CD4-positive, alpha-beta T cell treated with Interleukin-17A for 4 hours (primary cell): ENCODE measurements around the gene CNOT3.
"Not testable (repeated sequence)": the region's sequence is repeated elsewhere in the genome, so short reads cannot be mapped to it uniquely, and the experiment has no call there.

Experiments used
- DNase-seq: peaks from one replicate; pipeline ENCODE4 v3.0.0-alpha.2; 2020; ENCODE audit warnings: mixed read lengths

The CNOT3 gene

DNA sequence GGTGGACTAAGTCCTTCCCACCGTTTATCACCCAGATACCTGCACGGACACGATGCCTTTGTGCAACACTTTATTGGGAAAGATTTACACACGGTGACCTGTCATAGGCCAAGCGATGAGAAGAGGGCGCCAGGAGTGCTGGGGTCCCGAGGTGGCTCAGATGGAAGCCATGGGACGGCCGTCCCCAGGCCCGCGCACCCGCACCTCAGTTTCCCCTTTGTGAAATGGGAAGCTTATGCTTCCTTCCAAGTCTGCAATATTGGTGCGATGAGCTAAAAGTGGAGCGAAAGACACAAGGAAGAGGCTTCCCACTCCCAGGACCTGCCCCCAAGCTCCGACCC, 35.8 kb downstream of the CNOT3 start:
- DNase-seq = no peak

- DNase-seq = no peak
These were observed 36.6 kb downstream of the CNOT3 start for GRCh38 chr19:54173951-54174834.

- peak; percentile 51 for DNase-seq
These were observed 41.2 kb downstream of the CNOT3 start for GRCh38 chr19:54178581-54179261.

GRCh38 chr19:54179262-54179852, 41.8 kb downstream of the CNOT3 start:
- DNase-seq = no peak

DNA sequence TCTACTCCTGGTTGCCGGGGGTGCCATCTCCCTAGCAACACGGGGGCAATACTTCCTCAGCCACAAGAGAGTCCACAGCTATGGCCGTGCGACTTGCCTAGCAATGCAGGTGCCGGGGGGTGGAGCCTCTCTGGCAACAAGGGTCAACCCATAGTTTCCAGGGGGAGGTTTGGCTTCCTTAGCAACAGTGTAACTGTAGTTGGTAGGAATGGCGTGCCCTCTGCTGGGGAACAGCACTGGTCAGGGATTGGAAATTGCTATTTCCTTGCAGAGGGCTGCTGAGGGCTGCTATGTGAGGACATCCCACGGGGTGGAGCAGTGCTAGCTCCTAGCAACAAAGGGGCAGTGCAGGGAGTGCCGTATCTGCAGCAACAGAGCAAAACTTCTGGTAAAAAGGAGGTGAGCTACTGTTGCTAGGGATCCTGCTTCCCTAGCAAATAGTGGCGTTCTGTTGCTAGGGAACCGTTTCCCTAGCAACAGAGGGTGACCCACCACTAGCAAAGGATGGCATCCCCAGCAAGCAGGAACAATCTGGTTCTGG, 42.4 kb downstream of the CNOT3 start:
- no peak for DNase-seq

DNA sequence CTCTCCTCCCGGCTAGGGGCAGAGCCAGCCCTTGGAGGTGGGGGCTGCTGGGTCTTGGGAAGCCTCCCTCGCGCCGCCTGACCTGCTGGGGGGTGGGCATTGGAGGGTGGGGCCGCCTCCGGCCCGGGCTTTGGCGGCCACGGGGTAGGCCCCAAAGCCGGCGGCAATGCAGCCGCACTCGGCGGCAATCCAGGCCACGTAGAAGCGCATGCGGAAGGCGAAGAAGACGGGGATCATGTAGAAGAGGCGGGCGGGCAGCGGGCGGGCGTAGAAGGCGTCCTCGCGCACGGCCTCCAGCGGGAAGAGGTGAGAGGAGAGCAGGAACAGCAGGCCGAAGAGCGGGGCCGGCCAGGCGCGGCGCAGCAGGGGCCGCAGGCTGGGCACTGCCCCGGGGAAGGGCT, 43.1 kb downstream of the CNOT3 start:
- no peak for DNase-seq

GRCh38 chr19:54181894-54182293, 44.3 kb downstream of the CNOT3 start:
- not testable (repeated sequence) for DNase-seq

- no peak for DNase-seq
These were observed 45.9 kb downstream of the CNOT3 start for GRCh38 chr19:54183431-54183830.

GRCh38 chr19:54186351-54186750, 48.8 kb downstream of the CNOT3 start:
- no peak for DNase-seq

- no peak for DNase-seq
These were observed 49.4 kb downstream of the CNOT3 start for GRCh38 chr19:54186934-54187381.

- DNase-seq = peak; percentile 61
These were observed 50.8 kb downstream of the CNOT3 start for GRCh38 chr19:54188215-54188871.

DNA sequence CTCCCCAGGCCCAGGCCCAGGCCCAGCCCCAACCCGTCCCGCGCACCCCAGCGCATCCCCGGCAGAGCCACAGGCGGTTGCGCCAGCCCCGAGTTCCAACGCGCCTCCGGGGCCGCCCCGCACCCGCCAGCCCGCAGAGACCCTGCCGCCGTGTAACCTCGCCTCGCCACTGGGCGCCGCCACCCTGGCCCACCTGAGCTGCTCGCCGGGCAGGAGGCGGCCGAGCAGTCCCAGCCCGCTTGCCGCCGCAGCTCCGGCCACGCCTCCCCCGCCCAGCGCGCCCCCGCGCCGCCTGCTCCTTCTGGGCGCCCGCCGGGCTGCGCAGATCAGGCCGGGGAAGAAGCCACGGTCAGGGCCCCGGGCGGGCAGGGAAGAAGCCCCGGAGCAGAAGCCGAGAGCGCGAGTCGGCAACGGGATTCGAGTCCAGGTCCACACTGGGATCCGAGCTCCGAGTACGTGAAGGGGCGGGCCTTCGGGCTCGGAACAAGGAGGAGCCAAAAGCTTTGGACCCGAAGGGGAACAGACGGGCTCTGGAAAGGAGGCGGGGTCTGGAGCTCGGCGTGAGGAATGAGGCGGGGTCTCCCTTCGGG, 51.7 kb downstream of the CNOT3 start, which contains the start of gene MBOAT7:
Gene MBOAT7, minus strand, starts transcription at position 436 of the 590 bp plus-strand sequence. CDS start 1,072 bp downstream, outside the sequence.
- no peak for DNase-seq

GRCh38 chr19:54189735-54190502, 52.4 kb downstream of the CNOT3 start:
- DNase-seq = peak; percentile 100

DNA sequence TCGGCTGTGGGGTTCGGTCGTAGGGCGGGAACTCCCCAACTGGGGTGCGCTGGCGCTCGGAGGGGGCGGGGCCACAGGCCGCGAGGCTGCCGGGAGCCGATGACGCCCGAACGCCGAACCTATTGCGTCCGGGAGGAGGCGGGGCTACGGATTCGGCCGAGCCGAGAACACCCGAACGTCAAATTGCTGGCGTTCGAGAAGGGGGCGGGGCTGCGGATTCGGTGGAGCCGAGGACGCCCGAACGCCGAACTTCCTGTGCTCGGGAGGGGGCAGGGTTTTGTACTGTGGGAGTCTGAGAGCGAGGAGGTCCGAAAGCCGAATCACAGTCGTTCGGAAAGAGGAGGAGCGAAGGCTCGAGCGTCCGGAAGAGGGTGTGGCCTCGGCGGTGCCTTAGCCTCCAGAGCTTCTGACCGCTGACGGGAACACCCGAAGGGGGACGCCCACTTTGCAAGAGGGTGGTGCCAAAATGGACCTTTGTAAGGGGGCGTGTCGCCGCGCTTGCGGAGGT, 53.0 kb downstream of the CNOT3 start:
- DNase-seq = peak; percentile 100

GRCh38 chr19:54191011-54191810, 53.6 kb downstream of the CNOT3 start, which contains the start of gene TSEN34:
Gene TSEN34, plus strand, starts transcription at chr19:54191308. Its CDS starts 57 bp downstream, at chr19:54191365.
- DNase-seq = peak; percentile 92

DNA sequence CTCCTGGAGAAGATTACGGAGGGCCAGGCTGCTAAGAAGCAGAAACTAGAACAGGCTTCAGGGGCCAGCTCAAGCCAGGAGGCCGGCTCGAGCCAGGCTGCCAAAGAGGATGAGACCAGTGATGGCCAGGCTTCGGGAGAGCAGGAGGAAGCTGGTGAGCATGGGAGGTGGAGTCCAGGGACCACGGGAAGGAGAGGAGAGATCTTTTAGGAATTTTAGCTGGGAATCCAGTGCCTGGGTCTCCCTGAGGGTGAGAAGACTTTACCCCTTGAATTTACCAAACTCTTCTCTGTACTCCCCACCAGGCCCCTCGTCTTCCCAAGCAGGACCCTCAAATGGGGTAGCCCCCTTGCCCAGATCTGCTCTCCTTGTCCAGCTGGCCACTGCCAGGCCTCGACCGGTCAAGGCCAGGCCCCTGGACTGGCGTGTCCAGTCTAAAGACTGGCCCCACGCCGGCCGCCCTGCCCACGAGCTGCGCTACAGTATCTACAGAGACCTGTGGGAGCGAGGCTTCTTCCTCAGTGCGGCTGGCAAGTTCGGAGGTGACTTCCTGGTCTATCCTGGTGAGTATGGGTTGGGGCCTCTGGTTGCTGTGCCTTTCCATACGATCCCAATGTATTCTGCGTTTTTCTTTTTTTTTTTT, 54.4 kb downstream of the CNOT3 start:
- no peak for DNase-seq

DNA sequence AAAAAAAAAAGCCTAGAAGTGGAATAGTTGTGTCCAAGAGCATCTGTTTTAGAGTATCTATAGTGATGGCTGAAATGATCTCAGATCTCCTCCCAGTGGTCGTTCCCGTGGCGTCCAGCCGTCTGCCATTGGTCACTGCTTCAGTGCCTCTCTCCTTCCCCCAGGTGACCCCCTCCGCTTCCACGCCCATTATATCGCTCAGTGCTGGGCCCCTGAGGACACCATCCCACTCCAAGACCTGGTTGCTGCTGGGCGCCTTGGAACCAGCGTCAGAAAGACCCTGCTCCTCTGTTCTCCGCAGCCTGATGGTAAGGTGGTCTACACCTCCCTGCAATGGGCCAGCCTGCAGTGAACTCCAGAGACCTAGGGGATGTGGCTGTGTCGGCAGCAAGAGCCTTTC, 55.4 kb downstream of the CNOT3 start:
- DNase-seq = no peak

DNA sequence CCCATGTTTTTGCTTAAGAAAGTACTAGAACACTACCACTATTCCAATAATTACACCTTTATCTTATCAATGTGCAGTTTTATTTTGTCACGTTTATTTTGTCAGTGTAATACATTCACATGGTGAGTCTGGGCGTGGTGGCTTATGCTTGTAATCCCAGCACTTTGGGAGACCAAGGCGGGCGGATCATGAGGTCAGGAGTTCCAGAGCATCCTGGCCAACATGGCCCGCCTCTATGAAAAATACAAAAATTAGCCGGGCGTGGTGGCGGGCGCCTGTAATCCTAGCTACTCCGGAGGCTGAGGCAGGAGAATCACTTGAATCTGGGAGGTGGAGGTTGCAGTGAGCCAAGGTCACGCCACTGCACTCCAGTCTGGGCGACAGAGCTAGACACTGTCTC, 56.9 kb downstream of the CNOT3 start:
- DNase-seq = not testable (repeated sequence)

DNA sequence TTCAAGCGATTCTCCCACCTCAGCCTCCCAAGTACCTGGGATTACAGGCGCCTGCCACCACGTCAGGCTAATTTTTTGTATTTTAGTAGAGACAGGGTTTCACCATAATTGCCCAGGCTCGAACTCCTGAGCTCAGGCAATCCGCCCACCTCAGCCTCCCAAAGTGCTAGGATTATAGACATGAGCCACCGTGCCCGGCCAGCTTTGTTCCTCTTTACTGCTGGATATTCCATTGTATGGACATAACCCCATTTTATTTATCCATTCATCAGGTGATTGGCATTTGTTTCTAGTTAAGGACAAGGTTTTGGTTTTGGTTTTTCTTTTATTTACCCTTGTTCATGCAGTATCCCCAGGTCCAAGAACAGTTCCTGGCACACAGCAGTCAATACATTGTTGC, 59.0 kb downstream of the CNOT3 start:
- DNase-seq = no peak

DNA sequence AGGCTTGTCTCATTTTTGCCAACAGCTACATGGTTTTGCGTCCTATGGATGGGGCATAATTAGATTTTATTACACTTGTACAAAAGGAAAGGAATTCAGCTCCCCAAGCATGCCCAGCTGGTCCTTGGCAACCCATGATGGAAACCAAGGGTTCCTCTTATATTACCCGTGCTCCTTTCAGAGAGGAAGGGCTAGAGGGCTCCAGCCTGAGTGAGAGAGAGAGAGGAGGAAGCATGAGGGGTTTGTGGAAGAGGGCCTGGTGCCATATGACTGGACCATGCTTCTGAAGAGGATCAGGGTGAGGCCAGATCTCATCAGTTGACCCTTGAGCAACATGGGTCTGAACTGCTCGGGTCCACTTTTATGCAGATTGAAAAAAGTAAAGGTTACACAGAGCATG, 59.6 kb downstream of the CNOT3 start:
- DNase-seq = no peak
